Measurements from ENCODE around the gene CAMTA1. TPM values are rescaled to one million over a fixed set of nuclear protein-coding genes. Genes with fewer than 3 reads are reported as not detected.

Gene CAMTA1
- total RNA-seq, 1 donor from 2014 or later: 77.6 TPM

GRCh38 chr1:7294636-7295035 lies 509.4 kb downstream of the CAMTA1 start:
- FAIRE-seq: no peak
- Histone ChIP-seq H3K27ac (ENCODE audit: low read depth, low read length) (no peak overlapping the region), H3K36me3 (ENCODE audit: insufficient read depth, low read length) (no peaks in the 10 kb centered on the region), H3K9me3 (ENCODE audit: insufficient read depth, low read depth, low read length) (no peaks in the 10 kb centered on the region), H2AFZ (ENCODE audit: low read depth, low read length) (no peak overlapping the region), H3K4me1 (ENCODE audit: insufficient read depth, low read length) (peaks cover 31% of the 10 kb centered on the region), H3K4me3 (ENCODE audit: insufficient read depth, low read depth, low read length) (no peak overlapping the region), H3K27me3 (ENCODE audit: insufficient read depth, low read length) (no peaks in the 10 kb centered on the region), H3K9ac (ENCODE audit: low read length) (no peak overlapping the region), H3K79me2 (ENCODE audit: insufficient read depth, low read length) (no peaks in the 10 kb centered on the region), H4K20me1 (ENCODE audit: insufficient read depth, low read length) (no peaks in the 10 kb centered on the region), H3K4me2 (ENCODE audit: low read length) (no peak overlapping the region)
- no peak overlapping the region for H3K27ac Mint-ChIP-seq (ENCODE audit: unreplicated experiment)
- H3K27me3 Mint-ChIP-seq (ENCODE audit: low read depth, unreplicated experiment): peaks cover under 1% of the 10 kb centered on the region
- peaks cover 5% of the 10 kb centered on the region for H3K9me3 Mint-ChIP-seq (ENCODE audit: unreplicated experiment)
- H3K36me3 Mint-ChIP-seq (ENCODE audit: low read depth, unreplicated experiment): peaks cover 1% of the 10 kb centered on the region
- DNase-seq (ENCODE audit: low read depth): no peak
- H3K4me3 Mint-ChIP-seq (ENCODE audit: unreplicated experiment): no peak overlapping the region
- H3K4me1 Mint-ChIP-seq (ENCODE audit: low read depth, unreplicated experiment): peaks cover 44% of the 10 kb centered on the region
- TF ChIP-seq, protein P1, sequence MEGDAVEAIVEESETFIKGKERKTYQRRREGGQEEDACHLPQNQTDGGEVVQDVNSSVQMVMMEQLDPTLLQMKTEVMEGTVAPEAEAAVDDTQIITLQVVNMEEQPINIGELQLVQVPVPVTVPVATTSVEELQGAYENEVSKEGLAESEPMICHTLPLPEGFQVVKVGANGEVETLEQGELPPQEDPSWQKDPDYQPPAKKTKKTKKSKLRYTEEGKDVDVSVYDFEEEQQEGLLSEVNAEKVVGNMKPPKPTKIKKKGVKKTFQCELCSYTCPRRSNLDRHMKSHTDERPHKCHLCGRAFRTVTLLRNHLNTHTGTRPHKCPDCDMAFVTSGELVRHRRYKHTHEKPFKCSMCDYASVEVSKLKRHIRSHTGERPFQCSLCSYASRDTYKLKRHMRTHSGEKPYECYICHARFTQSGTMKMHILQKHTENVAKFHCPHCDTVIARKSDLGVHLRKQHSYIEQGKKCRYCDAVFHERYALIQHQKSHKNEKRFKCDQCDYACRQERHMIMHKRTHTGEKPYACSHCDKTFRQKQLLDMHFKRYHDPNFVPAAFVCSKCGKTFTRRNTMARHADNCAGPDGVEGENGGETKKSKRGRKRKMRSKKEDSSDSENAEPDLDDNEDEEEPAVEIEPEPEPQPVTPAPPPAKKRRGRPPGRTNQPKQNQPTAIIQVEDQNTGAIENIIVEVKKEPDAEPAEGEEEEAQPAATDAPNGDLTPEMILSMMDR (IDR thresholded peaks at IDR 0.05; ENCODE audit: insufficient read depth, low read depth, low read length): no peak
- TF ChIP-seq EZH2 (IDR thresholded peaks at IDR 0.05; ENCODE audit: insufficient read depth, low read length): no peak

DNA sequence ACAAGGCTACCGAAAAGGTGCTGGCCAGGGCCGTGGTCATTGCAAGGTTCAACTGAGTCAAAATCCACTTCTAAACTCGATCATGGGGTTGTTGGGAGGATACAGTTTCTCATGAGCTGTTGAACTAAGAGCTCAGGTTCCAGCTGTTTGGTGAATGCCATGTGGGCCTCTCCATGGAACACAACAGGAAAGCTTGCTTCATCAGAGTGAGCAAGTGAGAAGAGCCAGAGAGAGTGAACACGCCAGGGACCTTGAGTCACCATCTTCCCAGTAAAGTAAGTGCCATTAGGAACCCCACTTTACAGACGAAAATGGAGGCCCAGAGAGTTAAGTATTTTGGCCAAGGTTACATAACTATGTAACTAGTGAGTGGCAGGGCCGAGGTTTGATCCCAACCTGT lies 510.7 kb downstream of the CAMTA1 start:
- H2AFZ ChIP-seq (ENCODE audit: low read depth, low read length): no peak overlapping the region
- H3K4me2 ChIP-seq (ENCODE audit: low read length): no peak overlapping the region
- H3K9ac ChIP-seq (ENCODE audit: low read length): no peak overlapping the region
- H4K20me1 ChIP-seq (ENCODE audit: insufficient read depth, low read length): no peaks in the 10 kb centered on the region
- H3K9me3 ChIP-seq (ENCODE audit: insufficient read depth, low read depth, low read length): no peaks in the 10 kb centered on the region
- H3K79me2 ChIP-seq (ENCODE audit: insufficient read depth, low read length): no peaks in the 10 kb centered on the region
- FAIRE-seq (no peak), DNase-seq (ENCODE audit: low read depth) (no peak)
- TF ChIP-seq, protein P1 (IDR thresholded peaks at IDR 0.05; ENCODE audit: insufficient read depth, low read depth, low read length): no peak
- TF ChIP-seq EZH2 (IDR thresholded peaks at IDR 0.05; ENCODE audit: insufficient read depth, low read length): no peak
- H3K4me3 Mint-ChIP-seq (ENCODE audit: unreplicated experiment): no peak overlapping the region
- no peak overlapping the region for H3K27ac ChIP-seq (ENCODE audit: low read depth, low read length)
- H3K27me3 ChIP-seq (ENCODE audit: insufficient read depth, low read length): no peaks in the 10 kb centered on the region
- H3K9me3 Mint-ChIP-seq (ENCODE audit: unreplicated experiment): peaks cover 5% of the 10 kb centered on the region
- no peaks in the 10 kb centered on the region for H3K36me3 ChIP-seq (ENCODE audit: insufficient read depth, low read length)
- H3K27ac Mint-ChIP-seq (ENCODE audit: unreplicated experiment): peak overlapping the region; percentile 3
- no peak overlapping the region for H3K4me3 ChIP-seq (ENCODE audit: insufficient read depth, low read depth, low read length)
- H3K27me3 Mint-ChIP-seq (ENCODE audit: low read depth, unreplicated experiment): no peaks in the 10 kb centered on the region
- peaks cover 58% of the 10 kb centered on the region for H3K4me1 Mint-ChIP-seq (ENCODE audit: low read depth, unreplicated experiment)
- peaks cover 44% of the 10 kb centered on the region for H3K4me1 ChIP-seq (ENCODE audit: insufficient read depth, low read length)
- peaks cover 1% of the 10 kb centered on the region for H3K36me3 Mint-ChIP-seq (ENCODE audit: low read depth, unreplicated experiment)

DNA sequence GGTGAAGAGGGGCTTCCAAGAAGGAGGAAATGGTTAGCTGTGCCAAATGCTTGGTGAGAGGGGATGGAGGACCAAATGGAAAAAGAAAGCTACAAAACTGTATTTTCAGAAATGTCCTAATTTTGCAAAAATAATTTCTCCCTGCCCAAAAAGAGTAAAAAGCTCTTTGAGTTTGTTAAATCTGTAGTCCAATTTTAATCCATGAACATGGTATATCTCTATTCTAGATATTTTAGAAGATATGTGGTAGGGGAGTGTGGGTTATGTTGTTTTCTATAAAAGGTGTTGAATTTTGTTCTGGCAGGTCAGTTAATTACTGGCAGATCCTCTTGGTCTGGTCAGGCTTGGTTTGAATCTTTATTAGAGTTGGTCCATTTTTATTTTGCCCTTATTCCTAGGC lies 511.7 kb downstream of the CAMTA1 start:
- peaks cover 46% of the 10 kb centered on the region for H3K4me1 ChIP-seq (ENCODE audit: insufficient read depth, low read length)
- Mint-ChIP-seq H3K27ac (ENCODE audit: unreplicated experiment) (no peak overlapping the region), H3K9me3 (ENCODE audit: unreplicated experiment) (peaks cover 5% of the 10 kb centered on the region), H3K4me1 (ENCODE audit: low read depth, unreplicated experiment) (peaks cover 56% of the 10 kb centered on the region), H3K4me3 (ENCODE audit: unreplicated experiment) (no peak overlapping the region), H3K27me3 (ENCODE audit: low read depth, unreplicated experiment) (no peaks in the 10 kb centered on the region), H3K36me3 (ENCODE audit: low read depth, unreplicated experiment) (peaks cover 1% of the 10 kb centered on the region)
- DNase-seq (ENCODE audit: low read depth): no peak
- peak; percentile 17 for FAIRE-seq
- H2AFZ ChIP-seq (ENCODE audit: low read depth, low read length): no peak overlapping the region
- no peak overlapping the region for H3K4me2 ChIP-seq (ENCODE audit: low read length)
- no peak overlapping the region for H3K9ac ChIP-seq (ENCODE audit: low read length)
- no peaks in the 10 kb centered on the region for H3K27me3 ChIP-seq (ENCODE audit: insufficient read depth, low read length)
- H3K9me3 ChIP-seq (ENCODE audit: insufficient read depth, low read depth, low read length): no peaks in the 10 kb centered on the region
- H3K27ac ChIP-seq (ENCODE audit: low read depth, low read length): no peak overlapping the region
- no peaks in the 10 kb centered on the region for H3K79me2 ChIP-seq (ENCODE audit: insufficient read depth, low read length)
- no peak for TF ChIP-seq EZH2 (IDR thresholded peaks at IDR 0.05; ENCODE audit: insufficient read depth, low read length)
- TF ChIP-seq, protein P1 (IDR thresholded peaks at IDR 0.05; ENCODE audit: insufficient read depth, low read depth, low read length): no peak
- no peak overlapping the region for H3K4me3 ChIP-seq (ENCODE audit: insufficient read depth, low read depth, low read length)
- H4K20me1 ChIP-seq (ENCODE audit: insufficient read depth, low read length): no peaks in the 10 kb centered on the region
- H3K36me3 ChIP-seq (ENCODE audit: insufficient read depth, low read length): no peaks in the 10 kb centered on the region

Data from astrocyte (in vitro differentiated cells and primary cell).